Upper lobe of left lung (tissue), 4 donors: ENCODE results near the gene NKPD1.

Experiments used
- EP300 ChIP-seq, 4 donors: sonication (generic); formaldehyde crosslinking; IDR thresholded peaks; one replicate each; pipeline ENCODE4 v1.5.1; 2017; ENCODE audit warnings: antibody characterized with exemption in 4 of 4, control low read depth in 2 of 4
- POLR2A ChIP-seq, 4 donors: fragments of 450-650 bp; IDR thresholded peaks; one replicate each; pipeline ENCODE4 v1.5.1; 2016 to 2017; ENCODE audit warnings: antibody characterized with exemption in 4 of 4, mild to moderate bottlenecking in 2 of 4
- POLR2AphosphoS5 ChIP-seq, 2 donors: sonication (generic); formaldehyde crosslinking; IDR thresholded peaks; one replicate each; pipeline ENCODE4 v1.5.1; 2017; ENCODE audit warnings: antibody characterized with exemption in 2 of 2
- TF ChIP-seq, protein P1 (sequence below), 6 experiments: fragments of 450-650 bp in 4 of 6; fragments of 200-600 bp in 2 of 6; sonication (generic) in 2 of 6; IDR thresholded peaks; one replicate each; pipeline ENCODE4 v1.5.1; 2016 to 2019; ENCODE audit warnings: antibody characterized with exemption in 6 of 6

DNA sequence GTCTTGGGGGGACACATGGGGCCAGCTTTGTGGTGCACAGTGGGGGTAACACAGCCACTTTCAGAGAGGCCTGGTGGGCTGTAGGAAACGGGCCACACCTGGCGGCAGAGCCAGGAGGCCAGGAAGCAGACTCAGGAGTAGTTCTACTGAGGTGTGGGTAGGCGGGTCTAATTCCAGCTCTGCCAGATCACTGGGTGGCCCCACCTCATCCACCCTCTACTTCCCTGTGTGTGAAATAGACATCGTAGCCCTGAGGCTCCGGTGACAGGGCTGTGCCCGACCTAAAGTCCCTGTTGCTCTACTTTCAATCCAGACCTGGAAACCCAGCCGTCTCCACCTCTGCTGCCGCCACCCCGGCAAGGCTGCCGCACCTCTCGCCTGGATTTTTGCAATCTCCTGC is 4.0 kb downstream of the NKPD1 start:
- no peak for TF ChIP-seq POLR2AphosphoS5 (IDR thresholded peaks at IDR 0.05)
- TF ChIP-seq, protein P1, sequence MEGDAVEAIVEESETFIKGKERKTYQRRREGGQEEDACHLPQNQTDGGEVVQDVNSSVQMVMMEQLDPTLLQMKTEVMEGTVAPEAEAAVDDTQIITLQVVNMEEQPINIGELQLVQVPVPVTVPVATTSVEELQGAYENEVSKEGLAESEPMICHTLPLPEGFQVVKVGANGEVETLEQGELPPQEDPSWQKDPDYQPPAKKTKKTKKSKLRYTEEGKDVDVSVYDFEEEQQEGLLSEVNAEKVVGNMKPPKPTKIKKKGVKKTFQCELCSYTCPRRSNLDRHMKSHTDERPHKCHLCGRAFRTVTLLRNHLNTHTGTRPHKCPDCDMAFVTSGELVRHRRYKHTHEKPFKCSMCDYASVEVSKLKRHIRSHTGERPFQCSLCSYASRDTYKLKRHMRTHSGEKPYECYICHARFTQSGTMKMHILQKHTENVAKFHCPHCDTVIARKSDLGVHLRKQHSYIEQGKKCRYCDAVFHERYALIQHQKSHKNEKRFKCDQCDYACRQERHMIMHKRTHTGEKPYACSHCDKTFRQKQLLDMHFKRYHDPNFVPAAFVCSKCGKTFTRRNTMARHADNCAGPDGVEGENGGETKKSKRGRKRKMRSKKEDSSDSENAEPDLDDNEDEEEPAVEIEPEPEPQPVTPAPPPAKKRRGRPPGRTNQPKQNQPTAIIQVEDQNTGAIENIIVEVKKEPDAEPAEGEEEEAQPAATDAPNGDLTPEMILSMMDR (IDR thresholded peaks at IDR 0.05) = no peak
- no peak for TF ChIP-seq POLR2A (IDR thresholded peaks at IDR 0.05)
- TF ChIP-seq EP300 (IDR thresholded peaks at IDR 0.05) = no peak
